HG02973 (cell line): ENCODE measurements around the gene KRT7.
"Not testable (repeated sequence)": the region's sequence is repeated elsewhere in the genome, so short reads cannot be mapped to it uniquely, and the experiment has no call there.

ENCODE experiments used
- ATAC-seq: cut with Tn5 transposase; IDR thresholded peaks from one replicate; pipeline ENCODE4 v1.9.1; 2021; ENCODE audit warnings: moderate library complexity; ENCODE audit not compliant: unreplicated experiment

The KRT7 gene

DNA sequence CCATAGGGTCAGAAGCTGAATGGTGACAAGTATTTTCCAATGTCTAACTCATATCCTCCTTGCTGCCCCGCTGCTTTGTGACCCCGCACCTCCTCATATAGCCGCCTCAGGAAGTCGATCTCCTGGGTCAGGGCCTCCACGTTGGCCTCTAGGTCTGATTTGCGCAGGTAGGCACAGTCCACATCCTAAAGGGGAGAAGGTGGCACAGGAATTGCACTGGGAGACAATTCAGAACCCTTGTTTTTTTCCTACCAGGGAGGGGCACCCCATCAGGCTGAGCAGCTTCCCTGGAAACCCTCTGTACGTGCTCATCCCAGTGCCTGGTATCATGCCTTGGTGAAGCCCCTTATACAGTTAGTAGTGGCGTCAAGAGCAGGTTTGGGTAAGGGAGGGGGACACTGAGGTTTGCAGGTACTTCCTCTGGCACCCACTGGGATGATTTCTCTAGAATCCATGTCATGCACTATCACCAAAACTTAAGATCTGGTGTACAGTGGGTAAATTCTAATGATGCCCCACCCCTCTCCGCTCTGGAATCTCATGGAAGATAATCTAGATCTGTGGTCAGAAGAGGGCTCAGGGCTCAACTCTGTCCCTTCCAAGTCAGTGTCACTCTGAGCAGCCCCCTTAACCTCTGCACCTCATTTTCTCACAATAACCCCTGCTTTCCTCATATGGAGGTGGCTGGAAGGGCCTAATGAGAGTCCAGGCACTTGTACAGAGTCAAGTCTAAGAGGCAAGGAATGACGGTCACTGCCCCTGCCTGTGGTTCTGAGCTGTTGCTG, 21.3 kb downstream of the KRT7 start:
- no peak for ATAC-seq

DNA sequence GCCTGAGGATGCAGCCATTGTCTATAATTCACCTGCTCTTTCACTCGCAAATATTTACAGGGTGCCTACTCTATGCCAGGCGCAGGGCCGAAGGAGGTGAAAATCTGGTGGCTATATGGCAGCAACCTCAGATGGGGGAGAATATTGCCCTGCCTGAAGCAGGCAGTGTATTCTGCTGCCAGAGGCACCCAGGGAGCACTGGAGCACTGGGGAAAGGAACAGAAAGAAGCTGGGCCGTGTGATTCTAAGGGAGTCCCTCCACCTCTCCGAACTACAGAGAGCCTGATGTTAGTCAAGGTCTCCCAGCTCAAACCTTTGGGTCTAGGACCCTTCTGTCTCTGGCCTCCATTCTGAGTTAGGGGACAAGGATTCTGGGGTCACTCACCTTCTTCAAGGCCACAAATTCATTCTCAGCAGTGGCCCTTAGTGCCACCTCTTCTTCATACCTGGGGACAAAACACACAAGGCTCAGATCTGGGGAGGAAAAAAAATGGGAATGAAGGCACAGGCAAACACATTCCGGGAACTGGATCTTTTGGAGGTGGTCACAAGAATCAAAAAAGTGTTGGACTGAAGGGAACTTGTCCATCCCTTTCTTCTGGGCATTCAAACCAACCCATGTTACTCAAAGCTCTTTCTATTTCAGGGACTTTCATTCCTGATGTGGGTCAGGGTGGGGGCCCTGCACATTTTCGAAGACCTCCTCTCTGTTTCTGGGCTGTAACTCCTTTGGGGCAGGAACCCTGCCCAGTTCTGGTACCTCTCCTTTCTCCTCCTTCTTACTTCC, 22.1 kb downstream of the KRT7 start:
- ATAC-seq = no peak

DNA sequence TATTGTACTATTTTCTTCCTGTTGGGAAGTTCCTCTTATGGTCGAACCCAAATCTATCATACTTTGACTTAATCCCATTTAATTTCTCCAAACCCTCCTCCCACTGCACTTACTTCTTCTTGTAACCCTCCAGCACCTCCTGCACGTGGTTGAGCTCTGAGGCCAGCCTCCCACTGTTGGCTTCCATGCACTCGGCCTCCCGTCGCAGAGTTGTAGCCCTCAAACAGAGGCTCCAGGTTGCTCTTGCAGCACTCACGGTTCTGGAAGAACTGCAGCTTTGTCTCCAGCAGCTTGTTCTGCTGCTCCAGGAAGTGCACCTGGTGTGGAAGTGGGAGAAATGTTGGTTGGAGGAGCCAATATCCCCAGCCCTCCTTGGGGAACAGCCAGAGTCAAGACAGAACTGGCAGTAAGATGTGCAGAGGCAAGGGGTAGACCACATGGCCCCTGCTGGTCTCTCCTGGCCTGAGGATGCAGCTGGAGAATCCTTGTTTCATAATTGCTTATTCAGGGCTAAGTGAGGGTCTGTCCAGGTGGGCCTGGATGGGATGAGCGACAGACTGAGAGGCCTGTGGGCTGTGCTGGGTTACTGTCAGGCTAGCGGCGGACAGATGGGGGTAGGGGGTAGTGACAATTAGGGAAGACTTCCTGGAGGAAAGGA, 23.0 kb downstream of the KRT7 start:
- ATAC-seq = no peak

DNA sequence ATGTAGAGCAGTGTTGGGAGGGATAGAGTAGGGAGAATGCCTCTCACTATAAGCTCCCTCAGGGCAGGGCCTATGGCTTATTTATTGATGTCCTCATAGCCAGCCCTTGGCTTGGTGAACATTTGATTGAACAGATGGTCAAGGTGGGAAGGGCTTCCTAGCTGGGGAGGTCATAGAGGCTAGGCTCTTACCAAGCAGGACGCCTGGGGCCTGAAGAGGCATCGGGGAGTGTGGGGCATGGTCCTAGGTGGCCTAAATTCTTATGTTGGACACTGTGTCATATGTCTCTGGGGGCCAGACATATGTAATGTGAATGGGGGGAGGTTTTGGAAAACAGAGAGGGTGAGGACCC, 23.5 kb downstream of the KRT7 start:
- no peak for ATAC-seq

DNA sequence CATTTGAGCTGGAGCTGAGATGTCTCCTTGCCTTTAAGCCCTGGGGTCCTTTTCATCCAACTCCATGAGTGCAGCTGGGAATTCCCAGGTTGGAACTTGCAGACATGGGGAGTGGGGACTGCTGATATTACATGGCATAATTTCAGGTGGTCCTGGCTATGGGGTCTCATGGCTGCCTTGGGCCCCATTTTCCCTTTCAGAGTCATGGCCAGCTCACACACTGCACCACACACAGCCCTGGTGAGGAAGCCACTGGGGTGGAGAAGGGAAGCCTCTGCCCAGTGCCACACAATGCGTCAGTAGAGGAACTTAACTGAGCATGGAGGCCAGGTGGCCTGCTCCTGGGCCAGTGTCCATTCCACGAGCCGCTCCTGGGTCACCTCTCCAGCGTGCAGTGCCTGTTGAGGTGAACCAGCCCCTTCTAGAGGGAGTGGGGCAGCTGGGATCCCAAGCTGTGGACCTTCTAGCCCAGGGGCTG, 24.1 kb downstream of the KRT7 start:
- ATAC-seq = no peak

DNA sequence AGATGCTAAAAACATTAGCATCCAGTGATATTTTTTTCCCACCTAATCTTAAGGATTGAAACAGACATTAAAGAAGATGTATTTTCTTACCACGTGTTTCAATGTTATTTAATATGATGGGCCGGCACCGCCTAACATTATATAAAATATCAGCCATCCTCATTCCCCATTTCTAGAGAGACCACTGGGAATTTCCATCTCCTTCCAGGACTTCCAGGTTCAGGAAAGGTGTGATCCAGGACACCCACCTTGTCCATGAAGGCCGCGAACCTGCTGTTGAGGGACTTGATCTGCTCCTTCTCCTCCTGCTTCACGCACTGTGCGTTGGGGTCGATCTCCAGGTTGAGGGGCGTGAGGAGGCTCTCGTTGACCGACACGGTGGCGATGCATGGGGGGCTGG, 24.9 kb downstream of the KRT7 start:
- ATAC-seq = not testable (repeated sequence)

DNA sequence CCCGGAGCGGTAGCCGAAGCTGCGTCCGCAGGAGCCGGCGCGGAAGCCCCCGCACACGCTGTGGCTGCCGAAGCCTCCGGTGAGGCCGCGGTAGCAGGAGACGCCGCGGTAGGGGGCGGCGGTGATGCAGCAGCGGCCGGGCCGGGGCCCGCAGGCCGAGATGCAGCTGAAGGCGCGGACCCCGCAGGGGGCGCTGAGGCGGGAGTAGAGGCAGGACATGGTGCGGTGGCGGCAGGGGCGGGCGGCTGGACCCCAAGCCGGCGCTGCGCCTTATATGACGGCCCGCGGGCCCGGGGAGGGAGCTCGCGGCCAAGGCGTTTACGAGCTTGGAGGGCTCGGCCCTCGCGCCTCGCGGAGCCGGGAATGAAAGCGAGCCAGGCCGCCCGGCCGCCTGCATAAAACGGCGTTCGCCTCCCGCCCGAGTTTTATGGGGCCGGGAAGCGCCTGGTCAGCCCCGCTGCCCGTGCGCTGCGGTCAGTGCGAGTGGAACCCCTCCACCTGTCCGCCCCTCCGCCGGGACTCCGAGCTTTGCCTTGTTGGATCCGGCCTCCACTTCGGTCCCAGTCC, 25.4 kb downstream of the KRT7 start:
- no peak for ATAC-seq

DNA sequence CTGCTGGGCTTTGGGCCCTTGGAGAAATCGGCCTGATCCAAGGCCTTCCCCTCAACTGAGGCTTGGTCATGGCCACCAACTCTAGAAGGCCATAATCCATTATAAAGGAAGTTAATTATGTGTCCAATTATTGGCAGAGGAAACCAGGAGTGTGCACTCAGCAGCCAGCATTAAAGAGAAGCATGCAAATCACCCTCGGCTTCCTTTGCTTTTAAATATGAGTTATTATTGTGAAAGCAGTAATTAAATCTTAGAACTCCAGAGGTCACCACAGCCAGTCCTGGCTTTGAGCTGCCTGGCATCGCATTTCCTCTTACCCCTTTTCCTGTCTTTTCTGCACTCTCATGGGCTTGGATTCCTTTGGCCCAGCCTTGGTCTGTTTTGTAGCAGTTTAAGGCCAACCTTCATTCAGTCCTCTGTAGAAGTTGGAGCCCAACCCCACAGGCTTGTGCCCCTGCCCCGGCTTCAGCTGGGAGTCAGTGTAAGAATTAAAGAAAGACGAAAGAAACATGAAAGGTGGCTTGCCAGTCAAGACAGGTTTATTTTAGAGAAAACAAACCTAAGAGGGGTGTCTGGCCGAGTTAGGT, 26.7 kb downstream of the KRT7 start:
- ATAC-seq = no peak

DNA sequence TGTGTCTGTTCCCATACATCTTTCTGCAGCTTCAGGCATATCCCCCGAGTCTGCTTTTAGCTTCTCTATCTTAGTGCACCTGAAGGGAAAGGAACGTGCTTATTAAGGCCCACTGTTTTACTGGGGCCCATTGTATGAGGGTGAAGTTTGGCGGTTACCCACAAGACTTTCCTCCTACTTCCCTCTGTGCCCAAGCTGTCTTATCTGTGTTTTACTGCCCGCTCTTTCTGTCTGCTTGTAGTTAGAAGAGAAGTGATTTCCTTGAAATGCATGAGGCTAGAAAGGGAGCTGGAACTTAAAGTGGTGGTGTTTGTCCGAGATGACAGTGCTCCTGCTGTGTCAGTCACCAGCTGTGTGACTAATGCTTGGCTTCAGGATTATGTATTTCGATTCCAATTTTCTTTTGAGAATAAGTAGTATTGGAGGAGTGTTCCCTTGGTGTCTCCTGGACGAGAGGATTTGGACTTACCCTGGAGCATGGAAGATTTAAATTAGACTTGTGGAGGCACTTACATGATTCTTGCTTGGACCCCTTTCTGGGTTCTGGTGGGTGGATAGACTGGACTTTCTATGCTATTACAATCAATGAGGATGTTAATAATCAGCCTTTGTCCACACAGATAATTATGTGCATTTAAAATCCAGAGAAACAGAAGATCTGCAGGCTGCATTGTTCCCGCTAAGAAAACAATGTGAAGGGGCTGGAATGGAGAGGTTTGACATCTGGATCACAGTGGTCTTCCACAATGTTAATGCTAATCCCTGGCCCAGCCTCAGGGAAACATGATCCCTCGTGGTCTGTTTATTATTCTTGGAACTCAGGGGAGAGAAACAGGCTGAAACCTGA, 27.5 kb downstream of the KRT7 start:
- ATAC-seq = no peak

DNA sequence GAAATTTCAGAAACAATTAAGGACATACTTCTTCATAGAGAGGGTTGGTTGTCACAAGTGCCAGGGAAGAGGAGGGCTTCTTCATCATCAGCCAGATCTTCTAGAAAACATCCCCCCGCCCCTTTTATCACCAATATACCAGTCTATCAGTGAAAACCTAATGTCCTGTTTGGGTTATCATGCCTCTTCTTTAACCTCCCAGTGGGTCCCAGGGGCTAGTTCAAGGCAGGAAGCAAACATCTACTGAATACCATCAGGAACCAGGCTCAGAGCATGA, 28.1 kb downstream of the KRT7 start:
- ATAC-seq = no peak

DNA sequence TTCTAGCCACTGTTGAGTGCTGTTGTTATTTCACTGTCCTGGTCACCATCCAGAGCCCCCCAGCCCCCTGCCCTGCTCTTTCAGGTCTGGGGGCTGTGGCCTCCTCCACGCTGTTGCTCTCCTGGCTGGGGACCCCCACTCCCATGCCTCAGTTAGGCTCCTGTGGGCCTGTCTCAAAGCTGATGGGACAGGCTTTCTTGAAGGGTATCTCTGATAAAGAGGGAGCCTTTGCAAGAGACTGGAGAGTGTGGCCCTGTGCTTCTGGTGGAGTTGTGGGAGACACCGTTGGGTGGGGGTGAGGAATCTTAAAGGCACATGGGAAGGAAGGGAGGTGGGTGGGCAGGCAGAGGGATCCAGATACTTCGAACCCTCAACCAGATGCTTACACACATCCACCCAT, 29.2 kb downstream of the KRT7 start:
- no peak for ATAC-seq

DNA sequence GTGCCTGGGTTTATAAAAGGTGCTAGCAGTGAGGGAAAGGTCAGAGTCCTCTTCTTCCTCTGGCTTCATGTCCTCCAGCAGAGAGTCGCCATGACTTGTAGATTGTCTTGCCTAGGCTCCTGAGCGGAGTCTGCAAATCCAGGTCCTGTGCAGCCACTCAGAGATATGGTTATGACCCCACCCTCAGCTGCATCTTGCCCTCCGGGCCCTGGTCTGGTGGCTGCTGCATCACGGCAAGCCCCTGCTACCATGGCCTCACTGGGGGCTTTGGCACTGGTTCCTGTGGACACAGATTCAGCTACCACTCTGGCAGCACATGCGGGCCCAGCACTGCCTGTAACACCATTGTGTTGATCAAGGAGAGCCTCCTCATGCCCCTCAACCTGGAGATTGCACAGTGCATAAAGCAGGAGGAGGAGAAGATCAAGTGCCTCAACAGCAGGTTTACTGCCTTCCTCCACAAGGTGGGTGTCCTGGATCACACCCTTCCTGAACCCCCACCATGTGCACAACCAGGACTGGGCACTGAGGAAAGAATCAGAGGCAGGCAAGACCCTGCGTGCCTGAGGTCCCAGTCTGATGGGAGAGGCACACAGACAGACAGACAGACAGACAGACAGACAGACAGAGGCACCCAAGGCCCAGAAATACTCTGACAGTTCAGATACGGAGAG, 30.9 kb downstream of the KRT7 start:
- ATAC-seq = no peak

DNA sequence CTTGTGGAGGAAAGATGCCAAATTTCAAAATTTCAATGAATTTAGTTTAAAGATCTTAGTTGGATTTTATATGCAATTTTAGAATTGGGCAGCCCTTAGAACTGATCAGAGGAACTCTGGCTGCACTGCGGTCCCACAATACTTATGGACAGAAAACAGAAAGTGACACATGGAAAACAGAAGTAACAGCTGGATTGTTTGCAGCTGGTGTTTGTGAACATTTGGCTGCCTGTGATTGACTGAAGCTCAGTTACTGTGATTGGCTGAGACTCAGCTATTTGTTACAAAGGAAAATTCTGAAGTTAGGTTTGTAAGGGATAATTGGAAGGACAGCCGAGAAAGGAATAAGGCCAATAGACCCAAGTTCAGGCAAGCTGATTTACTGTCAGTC, 31.4 kb downstream of the KRT7 start:
- ATAC-seq = no peak

DNA sequence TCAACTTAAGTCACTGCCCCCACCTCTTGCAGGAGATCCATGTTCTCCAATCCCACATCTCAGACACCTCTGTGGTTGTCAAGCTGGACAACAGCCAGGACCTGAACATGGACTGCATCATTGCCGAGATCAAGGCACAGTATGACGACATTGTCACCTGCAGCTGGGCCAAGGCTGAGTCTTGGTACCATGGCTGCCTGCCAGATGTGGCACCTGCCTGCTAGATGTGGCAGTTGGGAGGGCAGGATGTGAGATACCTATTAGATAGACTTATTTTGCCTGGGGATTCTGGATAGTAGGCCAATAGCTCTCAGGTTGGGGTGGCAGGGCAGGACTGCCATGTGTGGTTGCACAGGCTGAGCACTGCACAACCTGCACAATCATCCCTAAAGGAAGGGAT, 33.5 kb downstream of the KRT7 start:
- ATAC-seq = no peak

DNA sequence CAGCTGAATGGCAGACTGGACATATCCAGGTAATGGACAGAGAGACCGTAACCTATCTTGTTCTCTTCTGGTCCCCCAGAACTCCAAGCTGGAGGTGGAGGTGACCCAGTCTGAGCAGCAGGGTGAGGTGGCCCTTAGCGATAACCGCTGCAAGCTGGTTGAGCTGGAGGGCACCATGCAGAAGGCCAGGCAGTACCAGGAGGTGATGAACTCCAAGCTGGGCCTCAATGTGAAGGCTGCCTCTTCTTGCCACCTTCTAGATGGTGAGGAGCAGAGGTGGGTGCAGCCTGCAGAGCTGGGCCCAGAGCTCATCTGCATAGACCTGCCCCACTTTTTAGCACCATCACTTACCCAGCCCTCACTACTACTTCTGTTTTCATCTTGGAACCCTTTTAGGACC, 34.2 kb downstream of the KRT7 start:
- ATAC-seq = no peak

DNA sequence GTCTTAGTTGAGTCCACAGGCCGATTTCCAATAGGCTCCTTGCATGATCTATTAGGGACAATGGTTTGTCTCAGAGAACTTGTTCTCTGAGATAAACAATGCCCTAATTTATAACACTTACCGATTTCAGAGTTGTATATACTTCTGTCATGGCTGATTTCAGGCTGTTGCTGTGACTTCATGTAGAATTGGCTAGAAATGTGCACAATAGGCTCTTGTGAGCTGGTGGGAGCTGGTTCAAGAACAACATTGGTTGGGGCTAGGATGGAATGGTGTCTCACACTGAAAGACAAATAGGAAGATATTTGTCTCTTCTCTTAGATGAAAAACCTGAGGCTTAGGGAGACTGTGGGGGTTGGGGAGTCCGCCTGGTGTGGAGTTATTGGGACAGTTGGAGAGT, 34.7 kb downstream of the KRT7 start:
- no peak for ATAC-seq

DNA sequence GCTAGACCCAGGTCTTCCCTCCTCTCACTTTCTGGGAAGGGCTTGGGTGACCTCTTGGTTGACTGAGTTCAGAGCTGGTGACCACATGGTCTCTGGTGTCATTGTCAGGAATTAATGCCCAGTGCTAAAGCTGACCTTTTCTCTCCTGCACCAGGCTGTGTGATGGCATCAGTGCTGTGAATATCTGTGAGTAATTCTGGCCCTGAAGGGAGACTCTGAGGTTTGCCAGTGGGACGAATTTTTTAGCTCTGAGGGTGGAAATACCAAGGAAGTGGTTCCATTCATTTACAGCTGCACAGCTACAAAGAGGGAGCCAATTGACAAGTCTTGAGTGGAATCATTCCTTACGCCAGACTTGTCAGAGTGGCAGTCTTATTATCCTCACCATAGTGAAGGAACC, 35.2 kb downstream of the KRT7 start:
- no peak for ATAC-seq

DNA sequence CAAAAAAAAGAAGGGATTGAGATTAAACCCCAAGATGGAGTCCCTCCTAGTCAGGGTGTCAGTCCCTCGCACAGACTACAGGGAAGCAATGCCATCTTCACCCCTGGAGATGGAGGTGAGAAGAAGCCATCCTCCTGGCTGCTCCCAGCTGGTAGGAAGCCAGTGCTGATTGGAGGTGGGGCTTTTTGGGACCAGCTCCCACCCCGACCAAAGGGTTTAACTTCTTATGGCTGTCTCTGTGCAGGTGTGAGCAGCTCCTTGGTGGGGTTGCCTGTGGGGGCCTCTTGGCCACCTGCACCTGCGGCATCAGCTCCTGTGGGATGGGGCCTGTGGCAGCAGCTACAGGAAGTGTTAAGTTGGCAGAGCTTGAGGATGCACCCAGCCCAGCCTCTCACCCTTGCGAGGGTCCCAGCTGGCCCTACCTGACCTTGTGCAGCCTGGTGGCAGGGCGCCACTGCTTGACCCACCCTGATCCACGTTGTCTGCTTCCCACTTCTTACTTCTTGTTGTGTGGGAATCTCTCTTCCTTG, 37.6 kb downstream of the KRT7 start:
- ATAC-seq = no peak

DNA sequence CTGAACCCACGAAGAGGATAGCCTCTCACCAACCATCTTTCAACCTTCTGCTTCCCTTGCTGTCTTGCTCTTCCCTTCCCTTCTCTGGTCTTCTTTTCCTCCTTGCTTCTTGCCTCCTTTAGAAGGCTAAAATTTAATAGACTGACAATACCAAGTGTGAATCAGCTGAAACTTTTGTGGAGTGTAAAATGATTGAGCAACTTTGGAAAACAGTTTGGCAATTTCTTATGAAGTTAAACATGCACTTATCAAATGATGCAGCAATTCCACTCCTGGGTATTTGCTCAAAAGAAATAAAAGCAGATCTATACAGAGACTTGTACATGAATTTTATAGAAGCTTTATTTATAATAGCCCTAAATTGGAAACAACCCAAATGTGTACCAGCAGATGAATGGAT, 38.1 kb downstream of the KRT7 start:
- no peak for ATAC-seq
